ENCODE data around the gene SAP25.
A peak's percentile ranks its signal among the peaks of the same experiment; 100 is the strongest.

Gene SAP25

GRCh38 chr7:100604028-100604975 lies 30.6 kb upstream of the SAP25 start:
- in situ Hi-C loops (cut with HindIII; ENCODE audit: low sequenced_read_pairs), result no loop called here
- peak; percentile 50 for DNase-seq (ENCODE audit: low read depth)
- peak overlapping the region; percentile 61 for H3K4me3 ChIP-seq (ENCODE audit: low read depth, low read length)
- peak; percentile 41 for TF ChIP-seq CTCF (IDR thresholded peaks at IDR 0.05; ENCODE audit: low read depth, low read length, missing control alignments)

- DNase-seq (ENCODE audit: low read depth), result no peak
- TF ChIP-seq CTCF (IDR thresholded peaks at IDR 0.05; ENCODE audit: low read depth, low read length, missing control alignments), result no peak
- H3K4me3 ChIP-seq (ENCODE audit: low read depth, low read length), result peak overlapping the region; percentile 61
- in situ Hi-C loops (cut with HindIII; ENCODE audit: low sequenced_read_pairs), result no loop called here
Observed at GRCh38 chr7:100603726-100604027, 30.0 kb upstream of the SAP25 start.

- peak overlapping the region; percentile 61 for H3K4me3 ChIP-seq (ENCODE audit: low read depth, low read length)
- no peak for TF ChIP-seq CTCF (IDR thresholded peaks at IDR 0.05; ENCODE audit: low read depth, low read length, missing control alignments)
- peak; percentile 74 for DNase-seq (ENCODE audit: low read depth)
- in situ Hi-C loops (cut with HindIII; ENCODE audit: low sequenced_read_pairs), result no loop called here
Observed at GRCh38 chr7:100602889-100603725, 29.4 kb upstream of the SAP25 start.

- no peak overlapping the region for H3K4me3 ChIP-seq (ENCODE audit: low read depth, low read length)
- in situ Hi-C loops (cut with HindIII; ENCODE audit: low sequenced_read_pairs), result no loop called here
- no peak for TF ChIP-seq CTCF (IDR thresholded peaks at IDR 0.05; ENCODE audit: low read depth, low read length, missing control alignments)
- DNase-seq (ENCODE audit: low read depth), result no peak
Observed at GRCh38 chr7:100600730-100601038, 27.0 kb upstream of the SAP25 start.

GRCh38 chr7:100599911-100600729 lies 26.4 kb upstream of the SAP25 start:
- no peak for DNase-seq (ENCODE audit: low read depth)
- no peak for TF ChIP-seq CTCF (IDR thresholded peaks at IDR 0.05; ENCODE audit: low read depth, low read length, missing control alignments)
- in situ Hi-C loops (cut with HindIII; ENCODE audit: low sequenced_read_pairs), result no loop called here
- H3K4me3 ChIP-seq (ENCODE audit: low read depth, low read length), result no peak overlapping the region

GRCh38 chr7:100598425-100598824 lies 24.7 kb upstream of the SAP25 start:
- no peak for DNase-seq (ENCODE audit: low read depth)
- H3K4me3 ChIP-seq (ENCODE audit: low read depth, low read length), result no peak overlapping the region

More at GRCh38 chr7:100598425-100598824, 24.7 kb upstream of the SAP25 start:
- TF ChIP-seq CTCF (IDR thresholded peaks at IDR 0.05; ENCODE audit: low read depth, low read length, missing control alignments), result no peak
- in situ Hi-C loops (cut with HindIII; ENCODE audit: low sequenced_read_pairs), result no loop called here

Measured in astrocyte of the cerebellum (primary cell).